Liver (tissue), 9 donors: ENCODE results near the gene TXNDC11. TPM values are rescaled to one million over a fixed set of nuclear protein-coding genes. Genes with fewer than 3 reads are reported as not detected.
A peak's percentile ranks its signal among the peaks of the same experiment; 100 is the strongest.
"Not testable (repeated sequence)": the region's sequence is repeated elsewhere in the genome, so short reads cannot be mapped to it uniquely, and the experiment has no call there.

Experiments used
- DNase-seq: peaks from one replicate; pipeline ENCODE4 v3.0.0-alpha.2; 2017; ENCODE audit warnings: low spot score
- H3K27ac ChIP-seq, 2 donors: one replicate each; pipeline ENCODE4 v1.7.0; 2013; ENCODE audit warnings: inconsistent platforms in 2 of 2, low read length in 2 of 2, control low read depth in 1 of 2, low read depth in 1 of 2, mild to moderate bottlenecking in 1 of 2
- H3K27me3 ChIP-seq, 4 donors: one replicate each; pipeline versions ENCODE4 v1.6.1 to v1.7.0; 2013; ENCODE audit warnings: low read length in 3 of 4, inconsistent platforms in 1 of 4, mild to moderate bottlenecking in 1 of 4, moderate library complexity in 1 of 4; ENCODE audit not compliant: control insufficient read depth in 4 of 4, insufficient read depth in 4 of 4
- H3K36me3 ChIP-seq, 4 donors: one replicate each; pipeline versions ENCODE4 v1.6.1 to v1.7.0; 2013; ENCODE audit warnings: low read length in 3 of 4, mild to moderate bottlenecking in 3 of 4, low read depth in 1 of 4, moderate library complexity in 1 of 4; ENCODE audit not compliant: control insufficient read depth in 4 of 4, insufficient read depth in 3 of 4
- H3K4me1 ChIP-seq, 4 donors: one replicate each; pipeline versions ENCODE4 v1.6.1 to v1.7.0; 2013; ENCODE audit warnings: low read length in 3 of 4, mild to moderate bottlenecking in 3 of 4, moderate library complexity in 1 of 4; ENCODE audit not compliant: control insufficient read depth in 4 of 4, insufficient read depth in 4 of 4
- H3K4me3 ChIP-seq, 3 donors: one replicate each; pipeline versions ENCODE4 v1.6.1 to v1.7.0; 2013; ENCODE audit warnings: low read length in 3 of 3, control low read depth in 1 of 3, low read depth in 1 of 3, mild to moderate bottlenecking in 1 of 3
- H3K9ac ChIP-seq, 2 donors: one replicate each; pipeline ENCODE4 v1.7.0; 2013; ENCODE audit warnings: low read length in 2 of 2, mild to moderate bottlenecking in 2 of 2, moderate library complexity in 2 of 2, control low read depth in 1 of 2, low read depth in 1 of 2
- H3K9me3 ChIP-seq, 4 donors: one replicate each; pipeline versions ENCODE4 v1.6.1 to v1.7.0; 2013; ENCODE audit warnings: low read length in 3 of 4; ENCODE audit not compliant: control insufficient read depth in 4 of 4
- FOXA1 ChIP-seq: IDR thresholded peaks from 2 replicates; pipeline ENCODE4 v1.6.1; 2016; ENCODE audit warnings: antibody characterized with exemption
- HNF4G ChIP-seq: IDR thresholded peaks from 2 replicates; pipeline ENCODE4 v1.6.1; 2016; ENCODE audit warnings: antibody characterized with exemption
- MAX ChIP-seq: IDR thresholded peaks from 2 replicates; pipeline ENCODE4 v1.6.1; 2016; ENCODE audit warnings: antibody characterized with exemption
- NR2F2 ChIP-seq: IDR thresholded peaks from 2 replicates; pipeline ENCODE4 v1.6.1; 2016; ENCODE audit warnings: antibody characterized with exemption
- RAD21 ChIP-seq, 2 donors: IDR thresholded peaks; 2 replicates each; pipeline ENCODE4 v1.6.1; 2016; ENCODE audit warnings: antibody characterized with exemption in 2 of 2, mild to moderate bottlenecking in 2 of 2
- RXRA ChIP-seq, 2 donors: IDR thresholded peaks; 2 replicates each; pipeline ENCODE4 v1.6.1; 2017 to 2018; ENCODE audit warnings: antibody characterized with exemption in 2 of 2, mild to moderate bottlenecking in 1 of 2
- SP1 ChIP-seq: IDR thresholded peaks from 2 replicates; pipeline ENCODE4 v1.6.1; 2018; ENCODE audit warnings: antibody characterized with exemption, mild to moderate bottlenecking
- TAF1 ChIP-seq: conservative IDR thresholded peaks from 2 replicates; pipeline ENCODE4 v1.6.1; 2016; ENCODE audit warnings: antibody characterized with exemption, mild to moderate bottlenecking
- YY1 ChIP-seq: IDR thresholded peaks from 2 replicates; pipeline ENCODE4 v1.6.1; 2016; ENCODE audit warnings: antibody characterized with exemption, mild to moderate bottlenecking
- WGBS: extraction: QIAGEN DNeasy Blood & Tissue Kit; methylation state at CpG from one replicate; pipeline ENCODE4 v1.1.7; 2013; 5-methylcytosine and 5-hydroxymethylcytosine counted together
- polyA plus RNA-seq, 2 donors: library from polyadenylated mRNA; stranded (reverse) in 1 of 2; unstranded in 1 of 2; fragments of 200-250 nt in 1 of 2; fragments of >200 nt in 1 of 2; fragmentation: Nextera tagmentation in 1 of 2; extraction: Ambion mirVana in 1 of 2; gene quantifications; one replicate each; pipeline versions ENCODE4 v1.2.1 to v1.2.3, GENCODE V29; 2013 to 2015
- total RNA-seq, 2 donors: library from RNA; depleted of rRNA; stranded (reverse); fragments of >200 nt; gene quantifications; one replicate each; pipeline ENCODE4 v1.2.3, GENCODE V29; 2014
- TF ChIP-seq, protein P1 (sequence below): IDR thresholded peaks from 2 replicates; pipeline ENCODE4 v1.6.1; 2016; ENCODE audit warnings: antibody characterized with exemption, mild to moderate bottlenecking
- TF ChIP-seq, protein P2 (sequence below): fragments of 150-350 bp; IDR thresholded peaks from 2 replicates; pipeline ENCODE4 v1.5.1; 2017; ENCODE audit warnings: improper control_type of control experiment, low read depth, low read length; ENCODE audit not compliant: missing input control
- TF ChIP-seq, protein P3 (sequence below): IDR thresholded peaks from 2 replicates; pipeline ENCODE4 v1.6.1; 2016; ENCODE audit warnings: antibody characterized with exemption
- donor health status: healthy.
- donor health status: healthy.
- donor health status: healthy.
- donor health status: healthy.
- donor health status: healthy.

TXNDC11 gene
- total and polyA plus RNA-seq, 4 donors, result 26.4 to 63.5 (median 48.5) TPM

- Histone ChIP-seq H3K9me3 (no peaks in the 10 kb centered on the region), H3K36me3 (peaks cover 0 to 1% (median 0%) of the 10 kb centered on the region in 4 donors), H3K4me1 (peaks cover 7 to 59% (median 40%) of the 10 kb centered on the region in 4 donors), H3K27me3 (no peaks in the 10 kb centered on the region), H3K9ac (no peak overlapping the region), H3K4me3 (no peak overlapping the region), H3K27ac (no peak overlapping the region)
- WGBS, result 91% methylated on average over 8 of the region's 8 CpGs
- TF ChIP-seq, protein P1, sequence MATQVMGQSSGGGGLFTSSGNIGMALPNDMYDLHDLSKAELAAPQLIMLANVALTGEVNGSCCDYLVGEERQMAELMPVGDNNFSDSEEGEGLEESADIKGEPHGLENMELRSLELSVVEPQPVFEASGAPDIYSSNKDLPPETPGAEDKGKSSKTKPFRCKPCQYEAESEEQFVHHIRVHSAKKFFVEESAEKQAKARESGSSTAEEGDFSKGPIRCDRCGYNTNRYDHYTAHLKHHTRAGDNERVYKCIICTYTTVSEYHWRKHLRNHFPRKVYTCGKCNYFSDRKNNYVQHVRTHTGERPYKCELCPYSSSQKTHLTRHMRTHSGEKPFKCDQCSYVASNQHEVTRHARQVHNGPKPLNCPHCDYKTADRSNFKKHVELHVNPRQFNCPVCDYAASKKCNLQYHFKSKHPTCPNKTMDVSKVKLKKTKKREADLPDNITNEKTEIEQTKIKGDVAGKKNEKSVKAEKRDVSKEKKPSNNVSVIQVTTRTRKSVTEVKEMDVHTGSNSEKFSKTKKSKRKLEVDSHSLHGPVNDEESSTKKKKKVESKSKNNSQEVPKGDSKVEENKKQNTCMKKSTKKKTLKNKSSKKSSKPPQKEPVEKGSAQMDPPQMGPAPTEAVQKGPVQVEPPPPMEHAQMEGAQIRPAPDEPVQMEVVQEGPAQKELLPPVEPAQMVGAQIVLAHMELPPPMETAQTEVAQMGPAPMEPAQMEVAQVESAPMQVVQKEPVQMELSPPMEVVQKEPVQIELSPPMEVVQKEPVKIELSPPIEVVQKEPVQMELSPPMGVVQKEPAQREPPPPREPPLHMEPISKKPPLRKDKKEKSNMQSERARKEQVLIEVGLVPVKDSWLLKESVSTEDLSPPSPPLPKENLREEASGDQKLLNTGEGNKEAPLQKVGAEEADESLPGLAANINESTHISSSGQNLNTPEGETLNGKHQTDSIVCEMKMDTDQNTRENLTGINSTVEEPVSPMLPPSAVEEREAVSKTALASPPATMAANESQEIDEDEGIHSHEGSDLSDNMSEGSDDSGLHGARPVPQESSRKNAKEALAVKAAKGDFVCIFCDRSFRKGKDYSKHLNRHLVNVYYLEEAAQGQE, result no peak
- no peak for TF ChIP-seq TAF1
- no peak for TF ChIP-seq SP1
- no peak for TF ChIP-seq HNF4G
- TF ChIP-seq, protein P2, sequence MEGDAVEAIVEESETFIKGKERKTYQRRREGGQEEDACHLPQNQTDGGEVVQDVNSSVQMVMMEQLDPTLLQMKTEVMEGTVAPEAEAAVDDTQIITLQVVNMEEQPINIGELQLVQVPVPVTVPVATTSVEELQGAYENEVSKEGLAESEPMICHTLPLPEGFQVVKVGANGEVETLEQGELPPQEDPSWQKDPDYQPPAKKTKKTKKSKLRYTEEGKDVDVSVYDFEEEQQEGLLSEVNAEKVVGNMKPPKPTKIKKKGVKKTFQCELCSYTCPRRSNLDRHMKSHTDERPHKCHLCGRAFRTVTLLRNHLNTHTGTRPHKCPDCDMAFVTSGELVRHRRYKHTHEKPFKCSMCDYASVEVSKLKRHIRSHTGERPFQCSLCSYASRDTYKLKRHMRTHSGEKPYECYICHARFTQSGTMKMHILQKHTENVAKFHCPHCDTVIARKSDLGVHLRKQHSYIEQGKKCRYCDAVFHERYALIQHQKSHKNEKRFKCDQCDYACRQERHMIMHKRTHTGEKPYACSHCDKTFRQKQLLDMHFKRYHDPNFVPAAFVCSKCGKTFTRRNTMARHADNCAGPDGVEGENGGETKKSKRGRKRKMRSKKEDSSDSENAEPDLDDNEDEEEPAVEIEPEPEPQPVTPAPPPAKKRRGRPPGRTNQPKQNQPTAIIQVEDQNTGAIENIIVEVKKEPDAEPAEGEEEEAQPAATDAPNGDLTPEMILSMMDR, result no peak
- no peak for TF ChIP-seq MAX
- TF ChIP-seq, protein P3, sequence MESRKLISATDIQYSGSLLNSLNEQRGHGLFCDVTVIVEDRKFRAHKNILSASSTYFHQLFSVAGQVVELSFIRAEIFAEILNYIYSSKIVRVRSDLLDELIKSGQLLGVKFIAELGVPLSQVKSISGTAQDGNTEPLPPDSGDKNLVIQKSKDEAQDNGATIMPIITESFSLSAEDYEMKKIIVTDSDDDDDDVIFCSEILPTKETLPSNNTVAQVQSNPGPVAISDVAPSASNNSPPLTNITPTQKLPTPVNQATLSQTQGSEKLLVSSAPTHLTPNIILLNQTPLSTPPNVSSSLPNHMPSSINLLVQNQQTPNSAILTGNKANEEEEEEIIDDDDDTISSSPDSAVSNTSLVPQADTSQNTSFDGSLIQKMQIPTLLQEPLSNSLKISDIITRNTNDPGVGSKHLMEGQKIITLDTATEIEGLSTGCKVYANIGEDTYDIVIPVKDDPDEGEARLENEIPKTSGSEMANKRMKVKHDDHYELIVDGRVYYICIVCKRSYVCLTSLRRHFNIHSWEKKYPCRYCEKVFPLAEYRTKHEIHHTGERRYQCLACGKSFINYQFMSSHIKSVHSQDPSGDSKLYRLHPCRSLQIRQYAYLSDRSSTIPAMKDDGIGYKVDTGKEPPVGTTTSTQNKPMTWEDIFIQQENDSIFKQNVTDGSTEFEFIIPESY, result no peak
- no peak for TF ChIP-seq NR2F2
- no peak for TF ChIP-seq FOXA1
- TF ChIP-seq RXRA (IDR thresholded peaks at IDR 0.05), result no peak
- no peak for TF ChIP-seq RAD21 (IDR thresholded peaks at IDR 0.05)
- TF ChIP-seq YY1, result no peak
- DNase-seq, result no peak
These were observed 48.6 kb upstream of the TXNDC11 start for GRCh38 chr16:11791144-11791828.

GRCh38 chr16:11788914-11789313 lies 46.3 kb upstream of the TXNDC11 start:
- 91% methylated on average over 3 of the region's 3 CpGs for WGBS
- Histone ChIP-seq H3K36me3 (peaks cover 0 to 1% (median 0%) of the 10 kb centered on the region in 4 donors), H3K4me1 (peaks cover 6 to 45% (median 25%) of the 10 kb centered on the region in 4 donors), H3K9ac (no peak overlapping the region), H3K9me3 (no peaks in the 10 kb centered on the region), H3K27ac (no peak overlapping the region), H3K4me3 (no peak overlapping the region), H3K27me3 (no peaks in the 10 kb centered on the region)
- TF ChIP-seq, protein P2, result no peak
- TF ChIP-seq NR2F2, result peak; percentile 39
- no peak for DNase-seq

GRCh38 chr16:11784980-11785599 lies 42.4 kb upstream of the TXNDC11 start:
- H3K4me3 ChIP-seq, H3K9ac ChIP-seq, H3K27ac ChIP-seq, H3K9me3 ChIP-seq, DNase-seq, H3K36me3 ChIP-seq, H3K27me3 ChIP-seq: not testable (repeated sequence)
- peaks cover 4 to 32% (median 18%) of the 10 kb centered on the region in 4 donors for H3K4me1 ChIP-seq
- 92% methylated on average over 13 of the region's 13 CpGs for WGBS

GRCh38 chr16:11784381-11784780 lies 41.7 kb upstream of the TXNDC11 start:
- not testable (repeated sequence) for H3K9me3 ChIP-seq, DNase-seq, H3K9ac ChIP-seq, H3K36me3 ChIP-seq, H3K27ac ChIP-seq, H3K4me3 ChIP-seq, H3K27me3 ChIP-seq
- WGBS, result 96% methylated on average over 6 of the region's 6 CpGs
- H3K4me1 ChIP-seq, result peaks cover 4 to 30% (median 18%) of the 10 kb centered on the region in 4 donors
